Activated T-helper 2 cell treated with anti-CD3 and anti-CD28 coated beads, Interferon-gamma antibody, Interleukin-2, Interleukin-4, amounts not matched to agents 10 μg/mL and 5 μg/mL and 100 μg/mL, durations not matched to agents 14 hours and 24 hours and 36 hours (primary cell): ENCODE data around the gene FKBP5. TPM values are rescaled to one million over a fixed set of nuclear protein-coding genes. Genes with fewer than 3 reads are reported as not detected.
A peak's percentile ranks its signal among the peaks of the same experiment; 100 is the strongest.

Source experiments
- DNase-seq: peaks from one replicate; pipeline ENCODE4 v3.0.0; 2021; ENCODE audit warnings: low spot score
- H3K27ac Mint-ChIP-seq: one replicate; pipeline ENCODE4 v1.8.0; 2021; ENCODE audit warnings: mixed read lengths
- H3K27me3 Mint-ChIP-seq: one replicate; pipeline ENCODE4 v1.8.0; 2021; ENCODE audit warnings: low read depth, mixed read lengths
- H3K36me3 Mint-ChIP-seq: one replicate; pipeline ENCODE4 v1.8.0; 2021; ENCODE audit warnings: low read depth, mixed read lengths
- H3K4me1 Mint-ChIP-seq: one replicate; pipeline ENCODE4 v1.8.0; 2021; ENCODE audit warnings: low read depth, mixed read lengths
- H3K4me3 Mint-ChIP-seq: one replicate; pipeline ENCODE4 v1.8.0; 2021; ENCODE audit warnings: low read depth, mild to moderate bottlenecking, moderate library complexity, mixed read lengths
- H3K9me3 Mint-ChIP-seq: one replicate; pipeline ENCODE4 v1.8.0; 2021; ENCODE audit warnings: mixed read lengths
- intact Hi-C: fragments of 100-400 bp; cut with micrococcal nuclease; formaldehyde crosslinking; loops from one replicate; pipeline ENCODE4 v1.15.1; 2023
- total RNA-seq: library from RNA; stranded (reverse); gene quantifications from 2 replicates; pipeline ENCODE4 v1.2.3, GENCODE V29; 2022

Gene FKBP5
- total RNA-seq, 1 donor from 2014 or later: 90.9 TPM

DNA sequence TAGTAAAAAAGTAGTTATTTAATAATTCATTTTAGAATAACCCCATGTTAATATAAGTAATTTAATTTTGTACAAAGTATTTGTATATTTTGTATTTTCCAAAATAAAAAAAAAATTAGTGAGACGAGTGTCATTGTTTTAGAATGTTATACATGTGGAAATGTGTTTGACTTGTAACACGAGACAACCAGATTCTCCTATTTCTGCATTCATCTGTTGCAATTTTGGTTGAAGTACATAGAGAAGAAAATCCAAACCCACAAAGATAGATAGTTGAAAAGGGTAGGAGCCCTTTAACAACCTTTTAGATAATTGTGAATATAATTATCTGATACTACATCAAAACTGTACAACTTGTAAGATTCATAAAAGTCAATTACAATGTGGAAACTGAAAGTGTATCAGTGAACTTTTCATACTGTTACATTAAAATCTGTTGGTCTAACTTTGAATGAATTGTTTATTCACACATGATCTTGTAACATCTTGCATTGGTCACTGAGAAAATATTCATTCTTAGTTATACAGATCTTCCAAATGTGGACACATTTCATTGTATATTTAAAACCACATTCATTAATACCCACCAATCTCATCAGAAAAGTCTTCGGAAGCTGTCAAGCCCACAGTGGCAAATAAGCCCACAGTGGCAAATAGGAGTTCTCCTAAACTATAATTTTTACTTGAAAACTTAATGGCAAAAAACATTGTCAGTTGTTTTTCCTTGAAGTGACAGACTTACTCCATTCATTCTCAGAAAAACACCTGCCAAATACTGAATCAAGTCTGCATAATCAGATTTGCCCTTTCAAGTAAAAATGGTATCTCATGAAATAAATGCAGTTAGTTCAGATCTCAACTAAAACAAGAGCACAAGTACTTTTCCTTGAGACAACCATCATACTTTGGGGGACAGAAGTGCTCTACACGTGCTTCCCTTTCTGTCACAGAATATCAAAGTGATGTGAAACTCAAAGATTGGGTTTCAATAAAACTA is 52.8 kb downstream of the FKBP5 start:
- peak overlapping the region; percentile 69 for H3K27ac Mint-ChIP-seq
- intact Hi-C loops: no loop called here
- peak overlapping the region; percentile 26 for H3K4me3 Mint-ChIP-seq
- H3K27me3 Mint-ChIP-seq: no peaks in the 10 kb centered on the region
- no peak for DNase-seq
- peaks cover 49% of the 10 kb centered on the region for H3K36me3 Mint-ChIP-seq
- peaks cover 32% of the 10 kb centered on the region for H3K4me1 Mint-ChIP-seq
- no peaks in the 10 kb centered on the region for H3K9me3 Mint-ChIP-seq

DNA sequence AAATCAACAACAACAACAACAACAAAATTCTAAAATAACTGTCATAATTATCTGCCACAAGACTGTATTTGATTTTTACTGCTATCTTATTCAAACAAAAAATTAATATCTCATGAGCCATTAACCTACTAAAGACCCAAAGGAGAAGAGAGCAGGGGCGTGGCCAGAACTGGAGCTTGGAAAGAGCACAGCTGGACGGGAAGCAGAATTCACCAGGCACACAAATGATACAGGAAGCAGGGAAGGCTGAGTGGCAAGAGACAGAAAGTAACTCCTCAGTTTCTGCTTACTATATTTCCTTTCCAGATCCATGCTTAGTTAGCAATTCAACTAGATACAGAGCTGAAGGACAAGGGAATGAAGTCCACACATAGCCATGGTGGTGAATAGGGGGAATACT is 54.4 kb downstream of the FKBP5 start:
- DNase-seq: no peak
- Mint-ChIP-seq H3K27ac (peak overlapping the region; percentile 50), H3K27me3 (no peaks in the 10 kb centered on the region), H3K4me3 (no peak overlapping the region), H3K9me3 (no peaks in the 10 kb centered on the region), H3K4me1 (peaks cover 25% of the 10 kb centered on the region), H3K36me3 (peaks cover 51% of the 10 kb centered on the region)
- intact Hi-C loops: no loop called here

DNA sequence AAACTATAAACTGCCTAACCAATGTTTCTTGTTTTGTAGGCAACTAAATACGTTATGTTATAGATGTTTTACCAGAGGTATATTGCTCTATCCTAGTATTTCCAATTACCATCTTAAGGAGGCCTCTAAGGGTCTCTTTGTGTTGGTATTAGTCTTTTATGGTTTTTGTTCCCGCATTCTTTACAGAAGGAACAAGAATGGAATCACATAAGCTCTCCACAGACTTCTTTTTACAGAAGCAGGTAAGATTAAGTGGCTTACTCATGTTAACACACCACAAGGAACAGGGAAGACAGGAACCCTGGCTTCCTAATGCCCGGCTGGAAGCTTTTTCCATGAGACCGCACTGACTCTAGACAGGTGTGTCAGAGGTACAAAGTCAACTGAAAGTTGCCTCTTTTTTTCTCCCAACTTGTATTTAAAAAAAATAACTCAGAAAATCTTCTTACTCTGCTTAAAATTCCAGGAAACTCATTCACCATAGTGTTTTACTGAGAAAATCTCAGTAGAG is 55.1 kb downstream of the FKBP5 start:
- DNase-seq: no peak
- H3K9me3 Mint-ChIP-seq: no peaks in the 10 kb centered on the region
- no peaks in the 10 kb centered on the region for H3K27me3 Mint-ChIP-seq
- peaks cover 50% of the 10 kb centered on the region for H3K36me3 Mint-ChIP-seq
- intact Hi-C loops: no loop called here
- no peak overlapping the region for H3K27ac Mint-ChIP-seq
- H3K4me3 Mint-ChIP-seq: no peak overlapping the region
- H3K4me1 Mint-ChIP-seq: peaks cover 24% of the 10 kb centered on the region

DNA sequence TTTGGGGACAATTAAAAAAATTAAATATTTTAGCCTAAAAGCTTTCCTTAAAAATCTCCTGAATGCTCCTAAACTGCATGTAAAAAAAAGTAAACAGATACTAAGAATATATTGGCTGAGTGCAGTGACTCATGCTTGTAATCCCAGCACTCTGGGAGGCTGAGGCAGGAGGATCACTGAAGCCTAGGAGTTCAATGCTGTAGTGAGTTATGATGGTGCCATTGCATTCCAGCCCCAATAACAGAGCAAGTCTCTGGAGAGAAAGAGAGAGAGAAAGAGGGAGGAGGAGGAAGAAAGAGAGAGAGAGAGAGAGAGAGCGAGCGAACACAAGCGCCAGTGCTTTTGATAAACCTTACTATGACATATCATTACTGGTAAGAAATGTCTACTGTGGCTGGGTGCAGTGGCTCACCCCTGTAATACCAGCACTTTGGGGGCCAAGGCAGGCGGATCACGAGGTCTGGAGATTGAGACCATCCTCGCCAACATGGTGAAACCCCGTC is 58.8 kb downstream of the FKBP5 start:
- H3K4me3 Mint-ChIP-seq: no peak overlapping the region
- no peak overlapping the region for H3K27ac Mint-ChIP-seq
- peaks cover 8% of the 10 kb centered on the region for H3K4me1 Mint-ChIP-seq
- no peaks in the 10 kb centered on the region for H3K9me3 Mint-ChIP-seq
- peaks cover 41% of the 10 kb centered on the region for H3K36me3 Mint-ChIP-seq
- H3K27me3 Mint-ChIP-seq: no peaks in the 10 kb centered on the region
- DNase-seq: no peak
- intact Hi-C loops: no loop called here

DNA sequence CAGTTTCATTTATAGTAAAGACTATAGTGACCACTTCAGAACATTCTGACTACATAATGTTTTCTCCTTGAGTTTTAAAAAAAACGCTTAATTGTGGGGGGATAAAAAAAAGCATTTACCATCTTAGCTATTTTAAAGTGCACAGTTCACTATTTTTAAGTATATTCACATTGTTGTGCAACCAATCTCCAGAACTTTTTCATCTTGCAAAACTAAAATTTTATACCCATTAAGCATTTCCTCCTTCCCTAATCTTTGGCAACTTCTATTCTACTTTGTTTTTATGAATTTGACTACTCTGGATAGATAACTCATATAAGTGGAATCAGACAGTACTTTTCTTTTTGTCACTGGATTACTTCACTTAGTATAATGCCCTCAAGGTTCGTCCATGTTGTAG is 62.3 kb downstream of the FKBP5 start:
- H3K36me3 Mint-ChIP-seq: peaks cover 41% of the 10 kb centered on the region
- no peak overlapping the region for H3K27ac Mint-ChIP-seq
- H3K4me3 Mint-ChIP-seq: no peak overlapping the region
- no peak for DNase-seq
- no peaks in the 10 kb centered on the region for H3K27me3 Mint-ChIP-seq
- intact Hi-C loops: no loop called here
- H3K9me3 Mint-ChIP-seq: no peaks in the 10 kb centered on the region
- peaks cover 8% of the 10 kb centered on the region for H3K4me1 Mint-ChIP-seq

DNA sequence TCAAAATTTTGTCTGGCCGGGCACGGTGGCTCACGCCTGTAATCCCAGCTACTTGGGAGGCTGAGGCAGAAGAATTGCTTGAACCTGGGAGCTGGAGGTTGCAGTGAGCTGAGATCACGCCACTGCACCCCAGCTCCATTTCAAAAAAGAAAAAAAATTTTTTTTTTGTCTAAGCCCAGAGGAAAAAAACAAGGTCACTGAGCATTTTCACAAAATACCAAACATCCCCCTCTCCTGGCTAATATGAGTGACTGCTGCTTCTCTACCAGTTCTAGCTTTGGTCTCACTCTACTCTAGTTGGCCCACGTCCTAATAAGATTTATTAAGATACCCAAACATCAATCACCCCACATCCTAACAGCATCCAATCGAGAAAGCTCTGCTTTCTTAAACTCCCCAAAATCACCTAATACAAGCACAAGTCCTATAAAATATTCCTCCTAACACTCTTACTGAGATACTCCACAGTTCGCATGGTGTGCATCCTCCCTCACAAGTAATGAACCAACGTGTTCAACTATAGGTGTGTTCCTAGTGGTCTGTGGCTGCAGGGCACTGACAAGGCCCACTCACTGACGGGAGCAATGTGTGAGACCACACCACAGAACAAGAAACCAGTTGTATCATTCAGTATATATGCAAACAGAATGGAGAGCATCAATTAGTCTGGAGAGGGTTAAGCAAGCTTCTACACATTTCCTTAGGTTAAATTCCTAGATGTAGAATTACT is 64.2 kb downstream of the FKBP5 start:
- intact Hi-C loops: loop anchor here (5.0 kb wide), 1 partner anchor 42 kb away; no protein-coding TSS in a partner anchor
- Mint-ChIP-seq H3K36me3 (peaks cover 39% of the 10 kb centered on the region), H3K27ac (peak overlapping the region; percentile 12), H3K4me1 (peaks cover 6% of the 10 kb centered on the region), H3K9me3 (no peaks in the 10 kb centered on the region), H3K4me3 (no peak overlapping the region), H3K27me3 (no peaks in the 10 kb centered on the region)
- no peak for DNase-seq

DNA sequence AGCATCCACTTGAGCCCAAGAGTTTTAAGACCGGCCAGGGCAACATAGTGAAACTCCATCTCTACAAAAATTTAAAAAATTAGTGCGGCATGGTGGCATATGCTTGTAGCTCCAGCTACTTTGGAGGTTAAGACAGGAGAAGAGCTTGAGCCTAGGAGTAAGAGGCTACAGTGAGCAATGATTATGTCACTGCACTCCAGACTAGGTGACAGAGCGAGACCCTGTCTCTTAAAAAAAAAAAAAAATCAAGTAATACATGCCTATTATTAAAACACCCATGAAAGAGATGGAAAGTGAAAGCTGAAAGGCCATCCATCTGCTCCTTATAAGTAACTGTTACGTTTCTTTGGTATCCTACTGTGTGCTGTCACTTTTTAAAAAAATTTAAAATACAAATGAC is 66.4 kb downstream of the FKBP5 start:
- intact Hi-C loops: loop anchor here (5.0 kb wide), 1 partner anchor 40 kb away; no protein-coding TSS in a partner anchor
- Mint-ChIP-seq H3K36me3 (peaks cover 50% of the 10 kb centered on the region), H3K4me1 (peaks cover 6% of the 10 kb centered on the region), H3K9me3 (no peaks in the 10 kb centered on the region), H3K4me3 (no peak overlapping the region), H3K27me3 (no peaks in the 10 kb centered on the region), H3K27ac (no peak overlapping the region)
- DNase-seq: no peak

DNA sequence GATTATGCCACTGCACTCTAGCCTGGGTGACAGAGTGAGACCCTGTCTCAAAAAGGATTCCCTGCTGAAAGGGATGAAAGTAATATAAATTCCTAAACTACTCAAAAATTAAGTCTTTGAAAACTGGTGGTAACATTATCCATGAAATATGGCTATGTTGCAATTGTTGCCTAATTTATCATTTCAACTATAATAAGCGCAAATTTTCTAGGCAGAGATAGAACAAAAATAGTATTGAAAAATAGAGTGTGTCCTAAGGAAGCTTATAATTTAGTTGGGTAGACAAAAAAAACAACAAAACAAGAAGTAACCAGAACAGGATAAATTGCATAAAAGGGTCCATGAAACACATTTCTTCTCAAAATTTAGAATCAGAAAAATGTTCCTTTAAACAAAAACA is 68.0 kb downstream of the FKBP5 start:
- intact Hi-C loops: loop anchor here (5.0 kb wide), 1 partner anchor 38 kb away; no protein-coding TSS in a partner anchor
- no peak overlapping the region for H3K27ac Mint-ChIP-seq
- no peaks in the 10 kb centered on the region for H3K27me3 Mint-ChIP-seq
- DNase-seq: no peak
- H3K9me3 Mint-ChIP-seq: no peaks in the 10 kb centered on the region
- peaks cover 6% of the 10 kb centered on the region for H3K4me1 Mint-ChIP-seq
- H3K36me3 Mint-ChIP-seq: peaks cover 46% of the 10 kb centered on the region
- H3K4me3 Mint-ChIP-seq: no peak overlapping the region

DNA sequence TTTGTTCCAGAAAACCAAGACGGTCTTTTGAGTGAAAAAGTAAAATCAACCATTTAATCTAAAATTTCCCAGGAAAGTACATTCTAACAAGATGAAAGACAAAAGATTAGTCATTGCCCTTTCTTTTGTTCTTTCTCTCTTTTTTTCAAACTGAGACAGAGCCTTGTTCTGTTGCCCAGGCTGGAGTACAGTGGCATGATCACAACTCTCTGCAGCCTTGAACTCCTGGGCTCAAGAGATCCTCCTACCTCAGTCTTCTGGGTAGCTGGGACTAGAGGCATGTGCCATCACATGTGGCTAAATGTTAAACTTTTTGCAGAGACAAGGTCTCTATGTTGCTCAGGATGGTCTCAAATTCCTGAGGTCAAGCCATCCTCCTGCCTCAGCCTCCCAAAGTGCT is 75.0 kb downstream of the FKBP5 start:
- Mint-ChIP-seq H3K27ac (no peak overlapping the region), H3K36me3 (peaks cover 78% of the 10 kb centered on the region), H3K27me3 (no peaks in the 10 kb centered on the region), H3K4me3 (no peak overlapping the region), H3K4me1 (peaks cover 29% of the 10 kb centered on the region), H3K9me3 (peaks cover 5% of the 10 kb centered on the region)
- DNase-seq: no peak
- intact Hi-C loops: no loop called here

DNA sequence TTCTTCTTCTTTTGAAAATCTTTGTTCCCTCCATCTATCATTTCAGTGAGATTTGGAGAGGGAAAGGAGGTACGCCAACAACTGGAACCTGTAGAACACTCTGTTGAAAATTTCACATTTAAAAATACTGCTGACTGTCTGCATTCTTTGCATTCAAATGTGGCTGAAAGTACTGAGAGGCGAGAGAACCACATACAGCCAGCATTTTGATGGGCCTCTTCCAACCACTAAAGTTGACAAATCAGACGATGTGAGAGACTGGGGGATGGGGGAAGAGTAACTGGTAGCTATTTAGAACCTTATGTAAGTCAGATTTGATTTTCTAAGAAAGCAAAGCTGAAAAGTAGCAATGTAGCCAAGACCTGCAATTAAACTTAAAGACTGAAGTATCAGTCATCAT is 77.5 kb downstream of the FKBP5 start:
- no peak for DNase-seq
- no peak overlapping the region for H3K4me3 Mint-ChIP-seq
- peaks cover 5% of the 10 kb centered on the region for H3K9me3 Mint-ChIP-seq
- peak overlapping the region; percentile 38 for H3K27ac Mint-ChIP-seq
- H3K4me1 Mint-ChIP-seq: peaks cover 29% of the 10 kb centered on the region
- no peaks in the 10 kb centered on the region for H3K27me3 Mint-ChIP-seq
- intact Hi-C loops: no loop called here
- peaks cover 81% of the 10 kb centered on the region for H3K36me3 Mint-ChIP-seq

DNA sequence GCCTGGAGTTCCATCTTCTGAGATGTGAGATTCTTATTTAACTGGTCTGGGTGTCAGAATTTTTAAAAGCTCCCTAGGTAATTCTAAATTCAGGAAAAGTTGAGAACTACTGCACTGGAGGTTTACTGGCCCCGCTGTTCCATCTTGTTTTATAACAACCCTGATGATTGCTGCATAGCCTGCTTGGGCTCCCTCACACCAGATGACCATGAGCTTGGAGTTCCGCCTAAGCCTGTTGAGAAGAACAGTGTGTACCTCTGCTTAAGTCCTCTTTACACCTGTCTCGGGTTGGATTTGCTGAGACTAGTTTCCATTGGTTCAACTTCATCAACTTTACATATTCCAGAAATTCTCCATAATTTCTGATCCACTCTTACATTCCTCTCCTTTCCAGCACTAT is 77.9 kb downstream of the FKBP5 start:
- Mint-ChIP-seq H3K36me3 (peaks cover 83% of the 10 kb centered on the region), H3K9me3 (peaks cover 5% of the 10 kb centered on the region), H3K4me1 (peaks cover 33% of the 10 kb centered on the region), H3K27ac (no peak overlapping the region), H3K4me3 (no peak overlapping the region), H3K27me3 (no peaks in the 10 kb centered on the region)
- intact Hi-C loops: no loop called here
- DNase-seq: no peak

DNA sequence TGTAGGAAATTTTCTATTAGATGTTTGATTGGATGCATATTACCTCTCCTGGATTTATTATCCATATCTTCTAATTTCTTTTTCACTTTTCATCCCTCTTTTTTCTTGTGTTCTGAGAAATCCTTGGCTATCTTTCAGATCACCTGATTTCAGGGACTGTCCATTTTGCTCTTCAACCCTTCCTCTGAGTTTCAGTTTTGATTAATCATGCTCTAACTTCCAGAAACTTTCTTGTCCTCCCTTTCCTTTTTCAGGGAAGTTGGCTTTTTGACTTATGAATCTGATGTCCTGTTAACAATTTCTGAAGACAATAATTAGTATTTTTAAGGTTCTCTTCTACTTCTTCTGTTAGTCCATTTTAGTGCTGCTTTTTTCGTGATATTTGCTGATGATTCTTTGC is 79.1 kb downstream of the FKBP5 start:
- intact Hi-C loops: no loop called here
- Mint-ChIP-seq H3K27me3 (no peaks in the 10 kb centered on the region), H3K4me1 (peaks cover 37% of the 10 kb centered on the region), H3K9me3 (peaks cover 5% of the 10 kb centered on the region), H3K4me3 (no peak overlapping the region), H3K36me3 (peaks cover 75% of the 10 kb centered on the region), H3K27ac (no peak overlapping the region)
- DNase-seq: no peak
